Suppressor macrophage (primary cell): ENCODE results near the gene ABHD4.
A peak's percentile ranks its signal among the peaks of the same experiment; 100 is the strongest.
"Not testable (repeated sequence)": the region's sequence is repeated elsewhere in the genome, so short reads cannot be mapped to it uniquely, and the experiment has no call there.

ENCODE experiments used
- DNase-seq, 4 experiments: peaks; one replicate each; pipeline ENCODE4 v3.0.0-alpha.2; 2020 to 2022

Gene ABHD4

GRCh38 chr14:22561661-22562579 lies 36.2 kb upstream of the ABHD4 start:
- DNase-seq, result peak in 2 of 4 experiments; percentile 13 to 43

- no peak for DNase-seq
Observed at GRCh38 chr14:22563987-22564386, 34.1 kb upstream of the ABHD4 start.

- no peak for DNase-seq
Observed at GRCh38 chr14:22564463-22564862, 33.6 kb upstream of the ABHD4 start.

GRCh38 chr14:22565391-22565945 lies 32.6 kb upstream of the ABHD4 start:
- no peak for DNase-seq

GRCh38 chr14:22566266-22566665 lies 31.8 kb upstream of the ABHD4 start:
- not testable (repeated sequence) for DNase-seq

GRCh38 chr14:22566845-22567244 lies 31.3 kb upstream of the ABHD4 start:
- DNase-seq, result no peak

- DNase-seq, result no peak
Observed at GRCh38 chr14:22567437-22567836, 30.7 kb upstream of the ABHD4 start.

GRCh38 chr14:22569106-22569736 lies 28.9 kb upstream of the ABHD4 start:
- no peak for DNase-seq

- DNase-seq, result no peak
Observed at GRCh38 chr14:22569737-22570131, 28.4 kb upstream of the ABHD4 start.

- peak; percentile 80 to 95 (median 88) for DNase-seq
Observed at GRCh38 chr14:22570132-22570949, 27.8 kb upstream of the ABHD4 start.

- DNase-seq, result peak in 3 of 4 experiments; percentile 17 to 69 (median 65)
Observed at GRCh38 chr14:22572562-22573058, 25.5 kb upstream of the ABHD4 start.

GRCh38 chr14:22573804-22574203 lies 24.3 kb upstream of the ABHD4 start:
- DNase-seq, result peak in 3 of 4 experiments; percentile 40 to 77 (median 71)

GRCh38 chr14:22577334-22577908 lies 20.7 kb upstream of the ABHD4 start:
- DNase-seq, result no peak

- DNase-seq, result no peak
Observed at GRCh38 chr14:22579236-22579635, 18.9 kb upstream of the ABHD4 start.

- no peak for DNase-seq
Observed at GRCh38 chr14:22579881-22580280, 18.2 kb upstream of the ABHD4 start.

GRCh38 chr14:22580625-22581024 lies 17.5 kb upstream of the ABHD4 start:
- DNase-seq, result no peak

GRCh38 chr14:22583994-22584393 lies 14.1 kb upstream of the ABHD4 start:
- no peak for DNase-seq

- DNase-seq, result no peak
Observed at GRCh38 chr14:22587247-22587646, 10.9 kb upstream of the ABHD4 start.

GRCh38 chr14:22587677-22588422 lies 10.2 kb upstream of the ABHD4 start:
- not testable (repeated sequence) for DNase-seq

GRCh38 chr14:22588526-22589095 lies 9.5 kb upstream of the ABHD4 start:
- DNase-seq, result peak in 1 of 4 experiments; percentile 17
